ENCODE data around the gene SEMA5A. TPM values are rescaled to one million over a fixed set of nuclear protein-coding genes. Genes with fewer than 3 reads are reported as not detected.

The SEMA5A gene
- total RNA-seq, 1 donor from 2014 or later = 189 TPM

DNA sequence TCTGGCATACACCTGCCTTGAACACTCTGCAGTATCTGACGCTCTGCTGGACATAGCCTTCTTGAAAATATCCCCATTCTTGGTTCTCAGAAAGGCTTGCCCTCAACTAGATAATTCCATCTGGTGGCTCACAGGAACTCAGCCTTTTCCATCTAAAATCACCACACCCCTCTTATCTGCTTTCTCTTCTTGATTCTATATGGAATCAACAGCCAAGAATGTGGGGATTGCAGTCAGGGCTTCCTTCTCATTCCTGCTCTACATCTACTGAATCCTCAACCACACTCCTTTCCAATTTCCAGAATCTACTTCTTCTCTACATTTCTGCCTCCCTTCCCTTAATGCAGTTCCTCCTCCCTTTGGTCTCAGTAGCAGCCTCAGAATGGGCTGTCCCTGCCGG lies 170.1 kb downstream of the SEMA5A start:
- H3K27me3 Mint-ChIP-seq (ENCODE audit: unreplicated experiment) = no peaks in the 10 kb centered on the region
- TF ChIP-seq, protein P1, sequence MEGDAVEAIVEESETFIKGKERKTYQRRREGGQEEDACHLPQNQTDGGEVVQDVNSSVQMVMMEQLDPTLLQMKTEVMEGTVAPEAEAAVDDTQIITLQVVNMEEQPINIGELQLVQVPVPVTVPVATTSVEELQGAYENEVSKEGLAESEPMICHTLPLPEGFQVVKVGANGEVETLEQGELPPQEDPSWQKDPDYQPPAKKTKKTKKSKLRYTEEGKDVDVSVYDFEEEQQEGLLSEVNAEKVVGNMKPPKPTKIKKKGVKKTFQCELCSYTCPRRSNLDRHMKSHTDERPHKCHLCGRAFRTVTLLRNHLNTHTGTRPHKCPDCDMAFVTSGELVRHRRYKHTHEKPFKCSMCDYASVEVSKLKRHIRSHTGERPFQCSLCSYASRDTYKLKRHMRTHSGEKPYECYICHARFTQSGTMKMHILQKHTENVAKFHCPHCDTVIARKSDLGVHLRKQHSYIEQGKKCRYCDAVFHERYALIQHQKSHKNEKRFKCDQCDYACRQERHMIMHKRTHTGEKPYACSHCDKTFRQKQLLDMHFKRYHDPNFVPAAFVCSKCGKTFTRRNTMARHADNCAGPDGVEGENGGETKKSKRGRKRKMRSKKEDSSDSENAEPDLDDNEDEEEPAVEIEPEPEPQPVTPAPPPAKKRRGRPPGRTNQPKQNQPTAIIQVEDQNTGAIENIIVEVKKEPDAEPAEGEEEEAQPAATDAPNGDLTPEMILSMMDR (IDR thresholded peaks at IDR 0.05) = no peak
- H3K9me3 Mint-ChIP-seq (ENCODE audit: unreplicated experiment) = no peaks in the 10 kb centered on the region
- no peak overlapping the region for H3K4me3 Mint-ChIP-seq (ENCODE audit: unreplicated experiment)
- no peak overlapping the region for H3K27ac Mint-ChIP-seq (ENCODE audit: unreplicated experiment)
- peaks cover 42% of the 10 kb centered on the region for H3K36me3 Mint-ChIP-seq (ENCODE audit: unreplicated experiment)
- H3K4me1 Mint-ChIP-seq (ENCODE audit: unreplicated experiment) = peaks cover 7% of the 10 kb centered on the region
- no peak for DNase-seq (ENCODE audit: extremely low spot score, unreplicated experiment)

DNA sequence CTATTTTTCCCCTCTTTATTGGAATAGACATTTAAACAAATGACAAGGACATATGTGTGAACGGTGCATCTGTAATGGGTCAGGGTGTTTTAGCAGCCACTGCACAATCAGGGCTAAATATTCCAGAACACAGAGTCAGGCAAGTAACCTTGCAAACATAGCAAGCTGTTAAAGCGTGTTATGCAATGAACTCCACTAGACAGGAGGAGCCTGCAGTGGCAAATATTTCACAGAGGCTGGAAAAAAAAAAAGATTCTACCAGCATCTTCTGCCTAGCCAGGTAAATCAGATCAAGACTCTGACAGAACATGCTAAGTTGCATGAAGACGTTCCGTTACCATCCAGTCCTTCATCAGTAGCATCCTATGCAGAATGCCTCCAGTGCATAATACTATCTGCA lies 171.8 kb downstream of the SEMA5A start:
- DNase-seq (ENCODE audit: extremely low spot score, unreplicated experiment) = no peak

DNA sequence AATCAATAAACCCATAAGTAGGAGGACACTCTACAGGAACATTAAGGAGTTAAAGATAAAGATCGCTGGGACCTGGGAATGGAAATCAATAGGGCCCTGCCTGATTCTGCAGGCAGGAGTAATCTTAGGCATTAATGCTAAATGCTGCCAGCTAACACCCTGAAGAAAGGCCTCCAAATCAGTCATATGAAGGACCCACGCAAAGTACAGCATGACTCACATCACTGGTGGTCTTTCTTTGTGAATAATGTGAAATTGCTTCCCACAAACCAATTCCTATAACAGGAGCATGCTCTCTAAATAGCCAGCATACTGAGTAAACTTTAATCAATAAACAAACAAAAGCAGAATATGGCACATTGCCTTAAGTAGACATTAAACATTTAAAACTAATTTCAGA lies 172.3 kb downstream of the SEMA5A start:
- Mint-ChIP-seq H3K9me3 (ENCODE audit: unreplicated experiment) (no peaks in the 10 kb centered on the region), H3K4me3 (ENCODE audit: unreplicated experiment) (no peak overlapping the region), H3K4me1 (ENCODE audit: unreplicated experiment) (peaks cover 6% of the 10 kb centered on the region), H3K27me3 (ENCODE audit: unreplicated experiment) (no peaks in the 10 kb centered on the region), H3K27ac (ENCODE audit: unreplicated experiment) (no peak overlapping the region), H3K36me3 (ENCODE audit: unreplicated experiment) (peaks cover 41% of the 10 kb centered on the region)
- TF ChIP-seq, protein P1 (IDR thresholded peaks at IDR 0.05) = no peak
- no peak for DNase-seq (ENCODE audit: extremely low spot score, unreplicated experiment)

More for the DNA sequence above, 171.8 kb downstream of the SEMA5A start:
- Mint-ChIP-seq H3K4me3 (ENCODE audit: unreplicated experiment) (no peak overlapping the region), H3K36me3 (ENCODE audit: unreplicated experiment) (peaks cover 44% of the 10 kb centered on the region), H3K27ac (ENCODE audit: unreplicated experiment) (no peak overlapping the region), H3K4me1 (ENCODE audit: unreplicated experiment) (peaks cover 6% of the 10 kb centered on the region), H3K9me3 (ENCODE audit: unreplicated experiment) (no peaks in the 10 kb centered on the region), H3K27me3 (ENCODE audit: unreplicated experiment) (no peaks in the 10 kb centered on the region)
- TF ChIP-seq, protein P1 (IDR thresholded peaks at IDR 0.05) = no peak

DNA sequence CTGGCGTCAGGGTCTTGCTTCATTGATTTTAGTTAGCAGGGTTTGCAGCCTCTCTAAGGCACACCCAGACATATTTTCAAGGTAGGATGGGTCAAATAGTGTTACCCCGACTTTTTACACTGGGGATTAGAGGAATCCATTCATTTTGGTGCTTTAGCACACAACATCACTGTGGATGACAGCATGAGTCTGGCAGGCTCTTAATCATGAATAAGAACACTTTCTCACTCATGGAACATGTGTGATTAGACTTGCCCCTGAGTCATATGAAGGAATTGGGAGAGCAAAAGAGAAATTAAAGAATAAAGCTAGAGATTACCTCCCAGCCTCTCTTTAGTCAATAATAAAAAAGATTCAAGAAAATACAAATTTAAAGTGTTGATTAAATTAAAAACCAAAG lies 175.6 kb downstream of the SEMA5A start:
- TF ChIP-seq, protein P1 (IDR thresholded peaks at IDR 0.05) = no peak
- no peaks in the 10 kb centered on the region for H3K27me3 Mint-ChIP-seq (ENCODE audit: unreplicated experiment)
- no peak for DNase-seq (ENCODE audit: extremely low spot score, unreplicated experiment)
- no peak overlapping the region for H3K4me3 Mint-ChIP-seq (ENCODE audit: unreplicated experiment)
- no peak overlapping the region for H3K27ac Mint-ChIP-seq (ENCODE audit: unreplicated experiment)
- H3K9me3 Mint-ChIP-seq (ENCODE audit: unreplicated experiment) = no peaks in the 10 kb centered on the region
- H3K36me3 Mint-ChIP-seq (ENCODE audit: unreplicated experiment) = peaks cover 29% of the 10 kb centered on the region
- no peaks in the 10 kb centered on the region for H3K4me1 Mint-ChIP-seq (ENCODE audit: unreplicated experiment)

DNA sequence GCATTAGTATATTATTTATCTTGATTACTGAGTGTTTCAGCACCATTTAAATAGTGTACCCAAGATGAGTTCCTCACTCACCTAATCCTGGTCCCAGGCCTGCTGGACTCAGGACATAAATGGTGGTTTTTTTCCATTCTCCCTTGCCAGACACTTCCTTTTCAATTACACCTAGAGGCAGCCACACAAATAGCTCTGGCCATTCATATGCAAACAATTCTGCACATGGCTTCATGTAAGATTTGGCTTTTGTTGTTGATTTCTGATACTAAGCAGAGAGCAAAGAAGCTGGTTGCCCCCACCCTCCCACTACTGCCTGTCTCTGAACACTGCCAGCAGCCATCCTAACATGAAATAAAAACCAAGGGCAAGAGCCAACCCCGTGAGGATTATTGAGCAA lies 180.4 kb downstream of the SEMA5A start:
- H3K27me3 Mint-ChIP-seq (ENCODE audit: unreplicated experiment) = no peaks in the 10 kb centered on the region
- no peaks in the 10 kb centered on the region for H3K9me3 Mint-ChIP-seq (ENCODE audit: unreplicated experiment)
- no peak overlapping the region for H3K4me3 Mint-ChIP-seq (ENCODE audit: unreplicated experiment)
- TF ChIP-seq, protein P1 (IDR thresholded peaks at IDR 0.05) = no peak
- H3K27ac Mint-ChIP-seq (ENCODE audit: unreplicated experiment) = no peak overlapping the region
- peaks cover 19% of the 10 kb centered on the region for H3K4me1 Mint-ChIP-seq (ENCODE audit: unreplicated experiment)
- peaks cover 30% of the 10 kb centered on the region for H3K36me3 Mint-ChIP-seq (ENCODE audit: unreplicated experiment)
- DNase-seq (ENCODE audit: extremely low spot score, unreplicated experiment) = no peak
